ENCODE measurements around the gene TMPRSS9. TPM values are rescaled to one million over a fixed set of nuclear protein-coding genes. Genes with fewer than 3 reads are reported as not detected.

The TMPRSS9 gene
- total and polyA plus RNA-seq, 2 experiments from 2014 or later: not detected

DNA sequence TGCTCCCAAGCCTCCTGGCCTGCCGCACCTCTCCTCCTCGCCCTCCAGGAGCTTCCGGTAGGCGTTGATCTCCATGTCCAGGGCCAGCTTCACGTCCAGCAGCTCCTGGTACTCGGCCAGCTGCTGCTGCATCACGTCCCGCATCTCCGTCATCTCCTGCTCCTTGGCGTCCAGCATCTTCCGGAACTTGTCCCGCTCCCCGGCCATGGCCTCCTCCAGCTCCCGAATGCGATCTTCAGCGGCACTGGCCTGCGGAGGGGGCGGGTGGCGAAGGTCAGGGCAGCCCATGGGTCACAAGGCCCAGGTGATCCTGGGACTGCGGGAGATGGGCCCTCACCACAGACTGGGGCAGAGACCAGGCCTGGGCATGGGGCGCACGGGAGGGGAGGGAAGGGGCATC is 74.2 kb downstream of the TMPRSS9 start:
- no peak for DNase-seq (ENCODE audit: low read depth in 1 of 2, low spot score in 1 of 2)
- Histone ChIP-seq H3K4me1 (ENCODE audit: low read depth) (no peaks in the 10 kb centered on the region), H3K27me3 (no peaks in the 10 kb centered on the region), H3K4me3 (no peak overlapping the region), H3K9me3 (ENCODE audit: low read depth) (no peaks in the 10 kb centered on the region), H3K36me3 (peaks cover 27% of the 10 kb centered on the region), H3K27ac (no peak overlapping the region)
- TF ChIP-seq, protein P1, sequence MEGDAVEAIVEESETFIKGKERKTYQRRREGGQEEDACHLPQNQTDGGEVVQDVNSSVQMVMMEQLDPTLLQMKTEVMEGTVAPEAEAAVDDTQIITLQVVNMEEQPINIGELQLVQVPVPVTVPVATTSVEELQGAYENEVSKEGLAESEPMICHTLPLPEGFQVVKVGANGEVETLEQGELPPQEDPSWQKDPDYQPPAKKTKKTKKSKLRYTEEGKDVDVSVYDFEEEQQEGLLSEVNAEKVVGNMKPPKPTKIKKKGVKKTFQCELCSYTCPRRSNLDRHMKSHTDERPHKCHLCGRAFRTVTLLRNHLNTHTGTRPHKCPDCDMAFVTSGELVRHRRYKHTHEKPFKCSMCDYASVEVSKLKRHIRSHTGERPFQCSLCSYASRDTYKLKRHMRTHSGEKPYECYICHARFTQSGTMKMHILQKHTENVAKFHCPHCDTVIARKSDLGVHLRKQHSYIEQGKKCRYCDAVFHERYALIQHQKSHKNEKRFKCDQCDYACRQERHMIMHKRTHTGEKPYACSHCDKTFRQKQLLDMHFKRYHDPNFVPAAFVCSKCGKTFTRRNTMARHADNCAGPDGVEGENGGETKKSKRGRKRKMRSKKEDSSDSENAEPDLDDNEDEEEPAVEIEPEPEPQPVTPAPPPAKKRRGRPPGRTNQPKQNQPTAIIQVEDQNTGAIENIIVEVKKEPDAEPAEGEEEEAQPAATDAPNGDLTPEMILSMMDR (IDR thresholded peaks at IDR 0.05; ENCODE audit: low read depth, low read length): no peak

DNA sequence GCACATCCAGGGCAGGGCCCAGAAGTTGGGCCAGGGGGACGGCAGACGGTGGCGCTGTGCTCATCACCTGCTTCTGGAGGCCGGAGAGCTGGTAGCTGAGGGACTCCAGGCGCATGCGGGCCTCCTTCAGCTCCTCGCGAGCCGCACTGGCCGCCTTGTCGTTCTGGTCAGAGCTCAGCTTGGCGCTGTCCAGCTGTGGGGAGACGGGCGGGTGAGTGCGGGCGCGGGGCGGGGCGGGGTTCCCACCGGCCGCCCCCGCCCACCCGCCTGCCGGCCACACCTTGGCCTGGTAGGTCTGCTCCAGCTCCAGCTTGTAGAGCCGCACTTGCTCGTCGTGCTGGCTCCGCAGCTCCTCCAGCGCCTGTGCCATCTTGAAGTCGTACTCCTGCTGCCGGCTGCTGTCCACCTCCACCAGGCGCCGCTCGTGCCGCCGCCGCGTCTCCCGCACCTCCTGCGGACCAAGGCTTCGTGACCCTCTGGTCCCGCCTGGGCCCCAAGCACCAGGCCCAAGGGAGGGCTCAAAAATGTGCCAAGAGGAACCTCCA is 74.7 kb downstream of the TMPRSS9 start:
- Histone ChIP-seq H3K9me3 (ENCODE audit: low read depth) (no peaks in the 10 kb centered on the region), H3K36me3 (peaks cover 27% of the 10 kb centered on the region), H3K4me3 (no peak overlapping the region), H3K27ac (no peak overlapping the region), H3K27me3 (no peaks in the 10 kb centered on the region), H3K4me1 (ENCODE audit: low read depth) (no peaks in the 10 kb centered on the region)
- no peak for DNase-seq (ENCODE audit: low read depth in 1 of 2, low spot score in 1 of 2)
- TF ChIP-seq, protein P1 (IDR thresholded peaks at IDR 0.05; ENCODE audit: low read depth, low read length): no peak

DNA sequence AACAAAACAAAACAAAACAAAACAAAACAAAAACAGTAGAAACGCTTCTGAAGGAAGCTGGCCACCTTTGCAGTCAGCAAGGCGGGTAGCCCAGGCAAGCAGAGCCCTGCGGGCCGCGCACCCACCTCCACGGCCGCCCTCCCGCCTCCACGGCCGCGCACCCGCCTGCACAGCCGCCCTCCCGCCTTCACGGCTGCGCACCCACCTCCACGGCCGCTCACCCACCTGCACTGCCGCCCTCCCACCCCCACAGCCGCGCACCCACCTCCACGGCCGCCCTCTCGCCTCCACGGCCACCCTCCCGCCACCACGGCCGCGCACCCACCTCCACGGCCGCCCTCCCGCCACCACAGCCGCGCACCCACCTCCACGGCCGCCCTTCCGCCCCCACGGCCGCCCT is 76.3 kb downstream of the TMPRSS9 start:
- Histone ChIP-seq H3K4me1 (ENCODE audit: low read depth) (no peaks in the 10 kb centered on the region), H3K27me3 (no peaks in the 10 kb centered on the region), H3K9me3 (ENCODE audit: low read depth) (no peaks in the 10 kb centered on the region), H3K36me3 (peaks cover 17% of the 10 kb centered on the region), H3K4me3 (no peak overlapping the region), H3K27ac (no peak overlapping the region)
- TF ChIP-seq, protein P1 (IDR thresholded peaks at IDR 0.05; ENCODE audit: low read depth, low read length): no peak
- DNase-seq (ENCODE audit: low read depth in 1 of 2, low spot score in 1 of 2): no peak

DNA sequence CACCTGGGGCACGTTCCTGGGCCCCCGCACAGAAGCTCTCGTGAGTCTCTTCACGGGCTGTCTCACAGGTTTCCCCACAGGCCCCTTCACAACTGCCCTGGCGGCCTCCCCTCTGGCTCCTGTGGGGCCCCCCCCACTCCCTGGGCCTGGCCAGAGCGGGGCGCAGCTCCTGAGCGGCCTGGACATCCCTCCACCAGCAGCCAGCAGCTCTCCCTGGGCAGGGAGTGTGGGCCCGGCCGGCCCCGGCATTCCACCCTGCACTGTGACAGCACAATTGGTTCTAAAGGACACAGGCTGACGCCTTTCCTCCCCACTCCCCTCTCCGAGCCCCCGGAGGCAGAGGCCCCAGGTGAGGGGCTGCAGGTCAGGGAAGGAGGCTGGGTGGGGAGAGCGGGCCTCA is 76.9 kb downstream of the TMPRSS9 start:
- no peak for DNase-seq (ENCODE audit: low read depth in 1 of 2, low spot score in 1 of 2)
- H3K4me3 ChIP-seq: no peak overlapping the region
- H3K27me3 ChIP-seq: no peaks in the 10 kb centered on the region
- no peaks in the 10 kb centered on the region for H3K9me3 ChIP-seq (ENCODE audit: low read depth)
- no peak overlapping the region for H3K27ac ChIP-seq
- no peaks in the 10 kb centered on the region for H3K4me1 ChIP-seq (ENCODE audit: low read depth)
- TF ChIP-seq, protein P1 (IDR thresholded peaks at IDR 0.05; ENCODE audit: low read depth, low read length): no peak
- peaks cover 13% of the 10 kb centered on the region for H3K36me3 ChIP-seq

DNA sequence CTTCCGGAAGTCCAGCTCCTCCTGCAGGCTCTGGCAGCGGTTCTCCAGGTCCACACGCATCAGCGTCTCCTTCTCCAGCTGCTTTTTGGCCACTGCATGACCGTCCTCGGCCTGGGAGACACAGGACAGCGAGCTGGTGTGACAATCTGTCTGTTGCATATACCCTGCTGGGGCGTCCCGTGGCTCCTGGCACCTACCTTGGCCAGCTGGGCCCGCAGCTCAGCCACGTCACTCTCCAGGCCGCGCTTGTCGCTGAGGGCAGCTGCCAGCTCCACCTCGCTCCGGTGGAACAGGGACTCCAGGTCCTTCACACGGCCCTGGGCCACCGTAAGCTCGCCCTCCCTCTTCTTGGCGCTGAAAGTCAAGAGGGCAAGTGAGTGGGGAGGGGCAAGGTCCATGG is 78.1 kb downstream of the TMPRSS9 start:
- TF ChIP-seq, protein P1 (IDR thresholded peaks at IDR 0.05; ENCODE audit: low read depth, low read length): no peak
- H3K27me3 ChIP-seq: no peaks in the 10 kb centered on the region
- no peaks in the 10 kb centered on the region for H3K9me3 ChIP-seq (ENCODE audit: low read depth)
- no peak overlapping the region for H3K27ac ChIP-seq
- H3K4me1 ChIP-seq (ENCODE audit: low read depth): no peaks in the 10 kb centered on the region
- no peak for DNase-seq (ENCODE audit: low read depth in 1 of 2, low spot score in 1 of 2)
- H3K4me3 ChIP-seq: no peak overlapping the region
- H3K36me3 ChIP-seq: peaks cover 13% of the 10 kb centered on the region

DNA sequence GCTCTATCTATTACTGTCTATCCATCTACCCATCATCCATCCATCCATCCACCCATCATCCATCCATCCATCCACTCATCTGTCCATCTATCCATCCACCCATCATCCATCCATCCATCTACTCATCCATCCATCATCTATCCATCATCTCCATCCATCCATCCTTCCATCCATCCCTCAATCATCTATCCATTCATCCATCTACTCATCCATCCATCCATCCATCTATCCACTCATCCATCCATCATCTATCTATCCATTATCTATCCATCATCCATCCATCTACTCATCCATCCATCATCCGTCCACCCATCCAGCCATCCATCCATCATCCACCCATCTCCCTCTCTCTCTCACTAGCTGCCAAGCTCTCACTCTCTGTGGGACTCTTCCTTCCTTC is 80.5 kb downstream of the TMPRSS9 start:
- Histone ChIP-seq H3K36me3 (peaks cover 6% of the 10 kb centered on the region), H3K27ac (no peak overlapping the region), H3K27me3 (no peaks in the 10 kb centered on the region), H3K4me1 (ENCODE audit: low read depth) (no peaks in the 10 kb centered on the region), H3K9me3 (ENCODE audit: low read depth) (no peaks in the 10 kb centered on the region), H3K4me3 (no peak overlapping the region)
- TF ChIP-seq, protein P1 (IDR thresholded peaks at IDR 0.05; ENCODE audit: low read depth, low read length): no peak
- no peak for DNase-seq (ENCODE audit: low read depth in 1 of 2, low spot score in 1 of 2)

Measured in cardiac muscle cell (in vitro differentiated cells and primary cell).